Activated T-cell treated with anti-CD3 and anti-CD28 coated beads, Interleukin-2, amount 50 U/mL, for 72 hours (primary cell): ENCODE measurements around the gene KCNK10. TPM values are rescaled to one million over a fixed set of nuclear protein-coding genes. Genes with fewer than 3 reads are reported as not detected.

ENCODE experiments used
- ATAC-seq, 2 donors: fragments of 150-1000 bp; cut with Tn5 transposase; replicated peaks in 1 of 2; 2 replicates each; pipeline ENCODE4 v1.10.0; 2021; ENCODE audit warnings: moderate library complexity in 2 of 2, mild to moderate bottlenecking in 1 of 2
- DNase-seq, 2 donors: peaks; one replicate each; pipeline ENCODE4 v3.0.0; 2021 to 2022; ENCODE audit warnings: mixed read lengths in 1 of 2
- H3K27ac Mint-ChIP-seq: one replicate; pipeline ENCODE4 v1.8.0; 2022; ENCODE audit warnings: mild to moderate bottlenecking, moderate library complexity, mixed read lengths
- H3K27me3 Mint-ChIP-seq: one replicate; pipeline ENCODE4 v1.8.0; 2022; ENCODE audit warnings: low read depth, mixed read lengths
- H3K36me3 Mint-ChIP-seq, 2 donors: one replicate each; pipeline ENCODE4 v1.8.0; 2022; ENCODE audit warnings: mixed read lengths in 2 of 2, mild to moderate bottlenecking in 1 of 2; ENCODE audit not compliant: insufficient read depth in 2 of 2
- H3K4me1 Mint-ChIP-seq: one replicate; pipeline ENCODE4 v1.8.0; 2022; ENCODE audit warnings: low read depth, mixed read lengths
- H3K4me3 Mint-ChIP-seq, 2 donors: one replicate each; pipeline ENCODE4 v1.8.0; 2022; ENCODE audit warnings: mild to moderate bottlenecking in 2 of 2, mixed read lengths in 2 of 2, moderate library complexity in 2 of 2
- H3K9me3 Mint-ChIP-seq, 2 donors: one replicate each; pipeline ENCODE4 v1.8.0; 2022; ENCODE audit warnings: mixed read lengths in 2 of 2
- total RNA-seq, 2 donors: library from RNA; stranded (reverse); gene quantifications; one replicate each; pipeline ENCODE4 v1.2.3, GENCODE V29; 2022

The KCNK10 gene
- total RNA-seq, 2 donors from 2014 or later = 0.10 TPM; not detected in 1

GRCh38 chr14:88198446-88198845 lies 124.6 kb downstream of the KCNK10 start:
- Mint-ChIP-seq H3K27ac (no peak overlapping the region), H3K4me1 (no peaks in the 10 kb centered on the region), H3K27me3 (peaks cover 35% of the 10 kb centered on the region), H3K4me3 (no peak overlapping the region), H3K9me3 (no peaks in the 10 kb centered on the region), H3K36me3 (no peaks in the 10 kb centered on the region)
- DNase-seq (no peak), ATAC-seq (no peak)

- no peaks in the 10 kb centered on the region for H3K9me3 Mint-ChIP-seq
- H3K27ac Mint-ChIP-seq = no peak overlapping the region
- peaks cover 34% of the 10 kb centered on the region for H3K27me3 Mint-ChIP-seq
- no peaks in the 10 kb centered on the region for H3K36me3 Mint-ChIP-seq
- DNase-seq = no peak
- ATAC-seq = peak in 1 of 2 donors; percentile 43
- no peaks in the 10 kb centered on the region for H3K4me1 Mint-ChIP-seq
- H3K4me3 Mint-ChIP-seq = no peak overlapping the region
Observed at GRCh38 chr14:88196925-88197324, 126.1 kb downstream of the KCNK10 start.

GRCh38 chr14:88196116-88196890 lies 126.8 kb downstream of the KCNK10 start:
- Mint-ChIP-seq H3K27ac (no peak overlapping the region), H3K27me3 (peaks cover 33% of the 10 kb centered on the region), H3K36me3 (no peaks in the 10 kb centered on the region), H3K9me3 (no peaks in the 10 kb centered on the region), H3K4me3 (no peak overlapping the region), H3K4me1 (no peaks in the 10 kb centered on the region)
- ATAC-seq (no peak), DNase-seq (no peak)

DNA sequence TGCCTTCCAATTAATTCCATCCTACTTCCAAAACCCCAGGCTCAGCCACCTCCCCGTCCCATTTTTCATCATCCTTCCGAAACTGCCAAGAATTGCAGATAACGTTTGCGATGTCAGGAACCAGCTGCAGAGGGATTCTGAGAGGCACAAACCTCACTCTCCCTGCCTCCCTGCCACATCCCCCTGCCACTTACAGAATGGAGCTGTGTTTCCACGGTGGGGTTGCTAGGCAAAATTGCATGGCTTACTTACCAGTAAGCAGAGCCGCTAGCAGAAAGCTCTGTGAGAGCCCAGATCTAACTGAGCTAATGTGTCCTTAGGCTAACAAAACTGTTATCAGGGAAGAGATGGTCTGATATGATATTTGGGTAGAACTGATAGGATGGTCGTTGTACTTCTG lies 127.4 kb downstream of the KCNK10 start:
- no peak overlapping the region for H3K27ac Mint-ChIP-seq
- H3K9me3 Mint-ChIP-seq = no peaks in the 10 kb centered on the region
- peaks cover 33% of the 10 kb centered on the region for H3K27me3 Mint-ChIP-seq
- no peak for ATAC-seq
- no peaks in the 10 kb centered on the region for H3K36me3 Mint-ChIP-seq
- H3K4me1 Mint-ChIP-seq = no peaks in the 10 kb centered on the region
- DNase-seq = no peak
- no peak overlapping the region for H3K4me3 Mint-ChIP-seq

GRCh38 chr14:88194531-88194930 lies 128.5 kb downstream of the KCNK10 start:
- no peak for DNase-seq
- ATAC-seq = no peak
- H3K4me3 Mint-ChIP-seq = no peak overlapping the region
- no peaks in the 10 kb centered on the region for H3K4me1 Mint-ChIP-seq
- peaks cover 33% of the 10 kb centered on the region for H3K27me3 Mint-ChIP-seq
- H3K36me3 Mint-ChIP-seq = no peaks in the 10 kb centered on the region
- H3K27ac Mint-ChIP-seq = no peak overlapping the region
- no peaks in the 10 kb centered on the region for H3K9me3 Mint-ChIP-seq

DNA sequence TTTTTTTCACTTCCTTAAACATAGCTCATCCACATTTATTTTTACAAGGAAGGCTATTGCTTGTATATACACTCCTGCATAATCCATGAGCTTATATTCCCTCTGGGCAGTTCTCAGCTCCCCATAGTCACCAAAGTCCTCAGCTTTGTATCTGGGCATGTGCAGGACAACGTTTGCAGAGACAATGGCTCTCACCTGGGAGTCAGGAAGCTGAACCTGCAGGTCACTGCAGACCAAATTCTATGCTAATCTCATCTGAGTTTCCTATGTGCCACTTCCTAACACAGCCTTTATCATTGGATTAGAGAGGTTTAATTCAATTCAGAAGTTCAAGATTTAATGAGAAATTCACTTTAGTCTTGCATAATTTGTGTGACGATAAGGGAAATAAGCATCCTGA lies 131.5 kb downstream of the KCNK10 start:
- H3K4me3 Mint-ChIP-seq = no peak overlapping the region
- H3K9me3 Mint-ChIP-seq = no peaks in the 10 kb centered on the region
- H3K4me1 Mint-ChIP-seq = peaks cover 7% of the 10 kb centered on the region
- DNase-seq (no peak), ATAC-seq (no peak)
- peaks cover 33% of the 10 kb centered on the region for H3K27me3 Mint-ChIP-seq
- H3K27ac Mint-ChIP-seq = no peak overlapping the region
- H3K36me3 Mint-ChIP-seq = no peaks in the 10 kb centered on the region

GRCh38 chr14:88189417-88190191 lies 133.5 kb downstream of the KCNK10 start:
- peak; percentile 65 to 66 for DNase-seq
- Mint-ChIP-seq H3K27me3 (peaks cover 17% of the 10 kb centered on the region), H3K27ac (no peak overlapping the region), H3K4me3 (peak overlapping the region in 1 of 2 donors; percentile 61), H3K9me3 (no peaks in the 10 kb centered on the region), H3K4me1 (peaks cover 7% of the 10 kb centered on the region), H3K36me3 (no peaks in the 10 kb centered on the region)
- ATAC-seq = peak; percentile 66 to 69

DNA sequence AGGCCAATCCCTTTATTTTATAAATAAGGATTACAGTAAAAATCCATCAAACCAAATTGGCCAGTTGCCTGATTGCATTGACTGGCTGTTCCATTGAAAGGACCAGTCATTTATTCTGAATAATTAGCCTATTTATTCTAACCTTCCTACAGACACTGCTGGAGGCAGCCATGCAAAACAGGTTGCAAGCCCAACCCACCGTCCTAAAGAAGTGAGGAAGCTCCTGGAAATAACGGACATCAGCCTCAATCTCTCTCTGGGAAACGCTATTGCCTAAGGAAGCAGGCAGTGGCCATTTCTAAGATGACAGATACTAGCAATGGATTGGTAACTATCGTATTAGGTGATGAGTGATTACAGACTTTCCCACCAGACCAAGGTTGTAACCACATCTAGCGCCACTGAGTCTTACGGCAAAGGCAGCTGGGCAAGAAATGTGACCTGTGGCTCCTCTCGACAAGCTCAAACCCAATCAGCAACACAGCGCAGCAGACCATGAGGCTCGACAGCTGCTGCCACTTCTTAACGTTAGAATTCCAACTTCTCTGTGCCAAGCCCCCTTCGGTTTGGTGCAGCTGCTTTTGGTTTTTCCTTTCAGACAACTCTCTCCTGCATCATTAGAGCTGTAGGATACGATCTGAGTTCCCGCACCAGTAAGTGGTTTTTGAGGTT lies 134.2 kb downstream of the KCNK10 start:
- Mint-ChIP-seq H3K27ac (no peak overlapping the region), H3K36me3 (no peaks in the 10 kb centered on the region), H3K4me3 (peak overlapping the region; percentile 13 to 61), H3K9me3 (no peaks in the 10 kb centered on the region), H3K4me1 (peaks cover 7% of the 10 kb centered on the region), H3K27me3 (peaks cover 10% of the 10 kb centered on the region)
- ATAC-seq (peak in 1 of 2 donors; percentile 7), DNase-seq (no peak)

DNA sequence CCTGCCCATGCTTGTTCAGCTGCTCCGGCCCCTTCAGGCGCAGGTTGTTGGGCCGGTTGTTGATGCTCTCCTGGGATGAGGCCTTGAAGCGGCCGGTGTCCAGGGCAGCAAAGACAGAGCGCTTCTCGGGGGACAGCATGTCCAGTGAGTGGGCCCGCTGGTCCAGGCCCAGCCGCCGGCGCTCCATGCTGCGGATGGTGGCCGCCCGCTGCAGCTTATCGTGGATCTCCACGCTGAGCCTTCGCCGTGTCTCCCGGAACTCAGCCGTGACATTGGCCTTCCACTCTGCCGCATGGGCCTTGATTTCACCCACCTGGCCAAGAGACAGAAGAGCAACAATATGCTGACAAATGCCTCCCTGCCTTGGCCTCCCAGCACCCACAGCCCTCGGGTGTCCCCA lies 137.2 kb downstream of the KCNK10 start:
- Mint-ChIP-seq H3K36me3 (no peaks in the 10 kb centered on the region), H3K27ac (no peak overlapping the region), H3K9me3 (no peaks in the 10 kb centered on the region), H3K27me3 (no peaks in the 10 kb centered on the region), H3K4me3 (no peak overlapping the region), H3K4me1 (peaks cover 7% of the 10 kb centered on the region)
- DNase-seq (no peak), ATAC-seq (no peak)

- DNase-seq = no peak
- Mint-ChIP-seq H3K36me3 (no peaks in the 10 kb centered on the region), H3K4me1 (peaks cover 7% of the 10 kb centered on the region), H3K27me3 (no peaks in the 10 kb centered on the region), H3K9me3 (no peaks in the 10 kb centered on the region), H3K27ac (no peak overlapping the region), H3K4me3 (no peak overlapping the region)
- ATAC-seq = no peak
Observed at GRCh38 chr14:88184956-88185355, 138.1 kb downstream of the KCNK10 start.

GRCh38 chr14:88181072-88181471 lies 142.0 kb downstream of the KCNK10 start:
- ATAC-seq (peak; percentile 29 to 74), DNase-seq (no peak)
- Mint-ChIP-seq H3K4me3 (no peak overlapping the region), H3K9me3 (no peaks in the 10 kb centered on the region), H3K27me3 (no peaks in the 10 kb centered on the region), H3K27ac (no peak overlapping the region), H3K4me1 (no peaks in the 10 kb centered on the region), H3K36me3 (no peaks in the 10 kb centered on the region)

DNA sequence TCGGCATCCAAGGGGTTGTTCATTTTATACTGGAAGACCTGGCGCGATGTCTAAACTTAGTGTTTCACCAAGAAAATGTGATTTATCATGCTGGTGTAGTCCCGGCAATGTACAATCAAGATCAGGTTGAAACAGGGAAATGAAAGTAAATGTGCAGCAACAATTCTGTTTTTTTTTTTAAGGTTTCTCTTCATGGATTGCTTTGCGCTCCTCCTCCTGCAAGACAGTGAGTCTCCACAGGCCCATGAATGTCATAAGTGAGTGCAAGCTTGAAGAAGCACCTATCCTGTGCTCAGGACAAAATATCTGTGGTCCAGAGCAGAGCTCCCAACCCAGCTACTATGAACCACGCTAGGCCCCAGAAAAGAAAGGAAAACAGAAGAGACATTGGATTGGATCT lies 143.4 kb downstream of the KCNK10 start:
- H3K9me3 Mint-ChIP-seq = no peaks in the 10 kb centered on the region
- ATAC-seq = no peak
- DNase-seq = no peak
- H3K27me3 Mint-ChIP-seq = no peaks in the 10 kb centered on the region
- H3K4me1 Mint-ChIP-seq = no peaks in the 10 kb centered on the region
- H3K27ac Mint-ChIP-seq = no peak overlapping the region
- H3K36me3 Mint-ChIP-seq = no peaks in the 10 kb centered on the region
- no peak overlapping the region for H3K4me3 Mint-ChIP-seq

- ATAC-seq (no peak), DNase-seq (no peak)
- Mint-ChIP-seq H3K4me1 (no peaks in the 10 kb centered on the region), H3K27ac (no peak overlapping the region), H3K27me3 (peaks cover 14% of the 10 kb centered on the region), H3K9me3 (peaks cover 2 to 5% of the 10 kb centered on the region in 2 donors), H3K4me3 (no peak overlapping the region), H3K36me3 (peaks cover 0 to 2% of the 10 kb centered on the region in 2 donors)
Observed at GRCh38 chr14:88170333-88170732, 152.7 kb downstream of the KCNK10 start.
